PC-9 (cell line): ENCODE results near the gene CACNB4. TPM values are rescaled to one million over a fixed set of nuclear protein-coding genes. Genes with fewer than 3 reads are reported as not detected.

ENCODE experiments used
- BruUV-seq: library from RNA; stranded (reverse); fragments of 400-500 nt; replicated peaks from 2 replicates; lab custom pipeline; 2021; lab: Mats Ljungman, UMichigan
- CTCF ChIA-PET: fragments of 300-600 bp; sonication (Branson Sonifier 250); formaldehyde crosslinking; loops from one replicate; lab custom pipeline; 2022; ENCODE audit warnings: antibody characterized with exemption; lab: Charles Lee
- POLR2A ChIA-PET: fragments of 300-600 bp; sonication (Branson Sonifier 250); formaldehyde crosslinking; loops from one replicate; lab custom pipeline; 2022; ENCODE audit warnings: antibody characterized with exemption; ENCODE audit not compliant: unreplicated experiment; lab: Charles Lee
- DNase-seq, 2 experiments: peaks; one replicate each; pipeline versions ENCODE4 v3.0.0 to v3.0.0-alpha.2; 2015 to 2022; ENCODE audit warnings: mixed read lengths in 1 of 2
- H2AFZ ChIP-seq: fragments of 200-600 bp; sonication (generic); 2 replicates; pipeline ENCODE4 v1.8.1; 2017; ENCODE audit warnings: antibody characterized with exemption
- H3F3A ChIP-seq: fragments of 200-600 bp; sonication (generic); 2 replicates; pipeline ENCODE4 v1.8.1; 2017; ENCODE audit warnings: antibody characterized with exemption, mild to moderate bottlenecking, low read depth; ENCODE audit not compliant: insufficient read depth
- H3K27ac ChIP-seq: fragments of 200-600 bp; sonication (generic); 2 replicates; pipeline ENCODE4 v1.6.1; 2016; ENCODE audit warnings: mixed run types
- H3K27me3 ChIP-seq: fragments of 200-600 bp; sonication (generic); 2 replicates; pipeline ENCODE4 v1.6.1; 2016; ENCODE audit warnings: low read depth, mixed run types; ENCODE audit not compliant: insufficient read depth
- H3K36me3 ChIP-seq: fragments of 200-600 bp; sonication (generic); 2 replicates; pipeline ENCODE4 v1.6.1; 2016; ENCODE audit warnings: low read depth, mixed run types
- H3K4me1 ChIP-seq: fragments of 200-600 bp; sonication (generic); replicated peaks from 2 replicates; pipeline ENCODE4 v1.6.1; 2016; ENCODE audit warnings: mixed run types; ENCODE audit not compliant: insufficient read depth
- H3K4me2 ChIP-seq: fragments of 200-600 bp; sonication (generic); 2 replicates; pipeline ENCODE4 v1.6.1; 2017; ENCODE audit warnings: mixed run types
- H3K4me3 ChIP-seq: fragments of 200-600 bp; sonication (generic); 2 replicates; pipeline ENCODE4 v1.6.1; 2016; ENCODE audit warnings: mixed run types
- H3K79me2 ChIP-seq: fragments of 200-600 bp; sonication (generic); 2 replicates; pipeline ENCODE4 v1.6.1; 2017; ENCODE audit warnings: low read depth, mixed run types
- H3K9me2 ChIP-seq: fragments of 200-600 bp; sonication (generic); 2 replicates; pipeline ENCODE4 v1.8.1; 2017; ENCODE audit warnings: mild to moderate bottlenecking; ENCODE audit not compliant: insufficient read depth
- H3K9me3 ChIP-seq: fragments of 200-600 bp; sonication (generic); 2 replicates; pipeline ENCODE4 v1.8.1; 2016; ENCODE audit warnings: low read depth; ENCODE audit not compliant: insufficient read depth
- H4K20me1 ChIP-seq: fragments of 200-600 bp; sonication (generic); 2 replicates; pipeline ENCODE4 v1.8.1; 2017; ENCODE audit not compliant: insufficient read depth
- EZH2 ChIP-seq: fragments of 200-600 bp; sonication (generic); IDR thresholded peaks from 2 replicates; pipeline ENCODE4 v1.8.0; 2017; ENCODE audit warnings: antibody characterized with exemption, low read depth
- intact Hi-C: fragments of 100-400 bp; cut with micrococcal nuclease; formaldehyde crosslinking; loops from one replicate; pipeline ENCODE4 v1.10.0; 2022; ENCODE audit not compliant: unreplicated experiment
- total RNA-seq: library from RNA; stranded (reverse); gene quantifications from 2 replicates; pipeline ENCODE4 v1.2.3, GENCODE V29; 2021
- TF ChIP-seq, protein P1 (sequence below): fragments of 200-600 bp; sonication (generic); conservative IDR thresholded peaks from 2 replicates; pipeline ENCODE4 v1.6.1; 2017; ENCODE audit warnings: mixed run types, antibody characterized with exemption, mild to moderate bottlenecking, moderate library complexity

Gene CACNB4
- total RNA-seq, 1 experiment from 2014 or later, result 0.98 TPM

- no peaks in the 10 kb centered on the region for H3K9me2 ChIP-seq
- H3K4me3 ChIP-seq, result no peak overlapping the region
- no peaks in the 10 kb centered on the region for H3F3A ChIP-seq
- DNase-seq, result no peak
- peaks cover 8% of the 10 kb centered on the region; the same call in 1 of the 2 replicates for H3K27me3 ChIP-seq
- no peak overlapping the region for H2AFZ ChIP-seq
- no TSS peak for BruUV-seq
- TF ChIP-seq, protein P1, sequence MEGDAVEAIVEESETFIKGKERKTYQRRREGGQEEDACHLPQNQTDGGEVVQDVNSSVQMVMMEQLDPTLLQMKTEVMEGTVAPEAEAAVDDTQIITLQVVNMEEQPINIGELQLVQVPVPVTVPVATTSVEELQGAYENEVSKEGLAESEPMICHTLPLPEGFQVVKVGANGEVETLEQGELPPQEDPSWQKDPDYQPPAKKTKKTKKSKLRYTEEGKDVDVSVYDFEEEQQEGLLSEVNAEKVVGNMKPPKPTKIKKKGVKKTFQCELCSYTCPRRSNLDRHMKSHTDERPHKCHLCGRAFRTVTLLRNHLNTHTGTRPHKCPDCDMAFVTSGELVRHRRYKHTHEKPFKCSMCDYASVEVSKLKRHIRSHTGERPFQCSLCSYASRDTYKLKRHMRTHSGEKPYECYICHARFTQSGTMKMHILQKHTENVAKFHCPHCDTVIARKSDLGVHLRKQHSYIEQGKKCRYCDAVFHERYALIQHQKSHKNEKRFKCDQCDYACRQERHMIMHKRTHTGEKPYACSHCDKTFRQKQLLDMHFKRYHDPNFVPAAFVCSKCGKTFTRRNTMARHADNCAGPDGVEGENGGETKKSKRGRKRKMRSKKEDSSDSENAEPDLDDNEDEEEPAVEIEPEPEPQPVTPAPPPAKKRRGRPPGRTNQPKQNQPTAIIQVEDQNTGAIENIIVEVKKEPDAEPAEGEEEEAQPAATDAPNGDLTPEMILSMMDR, result peak; percentile 70
- no peak for TF ChIP-seq EZH2
- H4K20me1 ChIP-seq, result no peaks in the 10 kb centered on the region
- no peaks in the 10 kb centered on the region for H3K79me2 ChIP-seq
- H3K36me3 ChIP-seq, result no peaks in the 10 kb centered on the region
- H3K4me1 ChIP-seq, result no peaks in the 10 kb centered on the region
- 0 out of 2 replicates have a peak, but pooled peaks cover 3% of the 10 kb centered on the region for H3K9me3 ChIP-seq
- intact Hi-C loops, result no loop called here
- peak overlapping the region; percentile 20 for H3K4me2 ChIP-seq
- CTCF ChIA-PET, result interaction anchor here (0.7 kb wide), 1 partner anchor 117 kb away, joined by 3 read pairs; no protein-coding TSS in a partner anchor
- POLR2A ChIA-PET, result interaction anchor here (0.6 kb wide), 2 partner anchors 40 to 44 kb away, joined by 4 to 6 read pairs; no protein-coding TSS in a partner anchor
- H3K27ac ChIP-seq, result no peak overlapping the region
Observed at GRCh38 chr2:151946899-151947812, 151.7 kb downstream of the CACNB4 start.

DNA sequence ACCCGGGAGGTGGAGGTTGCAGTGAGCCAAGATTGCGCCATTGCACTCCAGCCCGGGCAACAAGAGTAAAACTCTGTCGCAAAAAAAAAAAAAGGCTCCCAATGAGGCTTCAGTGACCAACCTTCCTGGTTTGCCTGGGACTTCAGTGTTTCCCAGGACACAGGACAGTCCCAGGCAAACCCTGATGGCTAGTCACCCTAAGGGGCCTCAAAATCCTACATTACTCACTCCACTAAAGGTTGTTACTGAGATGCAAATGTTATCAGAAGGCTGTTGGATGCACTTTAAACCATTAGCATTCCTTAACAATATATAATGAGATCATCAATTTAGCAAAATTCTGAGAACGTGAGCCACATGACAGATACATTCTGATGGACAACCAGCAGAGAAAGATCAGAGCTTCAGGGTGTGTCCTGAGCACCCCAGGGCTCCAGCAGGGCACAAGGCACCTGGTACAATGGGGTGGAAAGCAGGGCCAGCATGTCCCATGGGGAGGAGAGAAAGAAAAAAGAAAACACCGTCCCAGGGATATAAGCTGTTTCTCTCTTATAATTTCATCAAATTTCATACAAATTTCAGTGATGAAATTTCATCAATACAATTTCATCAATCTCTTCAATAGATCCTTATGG lies 152.5 kb downstream of the CACNB4 start:
- Histone ChIP-seq H4K20me1 (no peaks in the 10 kb centered on the region), H3K9me3 (peaks cover 3% of the 10 kb centered on the region; the same call in 1 of the 2 replicates), H3K79me2 (no peaks in the 10 kb centered on the region), H3K27me3 (no peaks in the 10 kb centered on the region), H3K9me2 (no peaks in the 10 kb centered on the region), H3K4me2 (no peak overlapping the region), H3K4me1 (no peaks in the 10 kb centered on the region), H3K36me3 (no peaks in the 10 kb centered on the region), H2AFZ (no peak overlapping the region), H3K27ac (no peak overlapping the region), H3F3A (no peaks in the 10 kb centered on the region), H3K4me3 (no peak overlapping the region)
- DNase-seq, result no peak
- TF ChIP-seq EZH2, result no peak
- TF ChIP-seq, protein P1, result no peak
- no TSS peak for BruUV-seq
- intact Hi-C loops, result no loop called here
- CTCF ChIA-PET, result no interaction called here
- POLR2A ChIA-PET, result interaction anchor here (0.6 kb wide), 1 partner anchor 39 kb away, joined by 6 read pairs; no protein-coding TSS in a partner anchor

DNA sequence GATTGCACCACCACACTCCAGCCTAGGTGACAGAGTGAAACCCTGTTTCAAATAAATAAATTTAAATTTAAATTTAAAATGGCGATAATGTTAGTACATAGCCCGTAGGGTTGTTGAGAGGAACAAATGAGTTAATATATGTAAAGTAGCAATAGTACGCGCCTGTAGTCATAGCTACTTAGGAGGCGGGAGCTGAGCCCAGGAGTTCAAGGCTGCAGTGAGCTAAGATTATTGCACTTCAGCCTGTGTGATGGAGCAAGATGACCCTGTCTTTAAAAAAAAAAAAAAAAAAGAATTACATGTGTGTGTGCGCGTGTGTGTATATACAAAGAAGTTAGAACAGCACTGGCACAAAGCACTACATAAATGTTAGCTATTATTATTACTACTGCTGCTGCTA lies 153.2 kb downstream of the CACNB4 start:
- H3K27ac ChIP-seq, result no peak overlapping the region

More for the DNA sequence above, 153.2 kb downstream of the CACNB4 start:
- Histone ChIP-seq H3K4me3 (no peak overlapping the region), H3K9me3 (peaks cover 3% of the 10 kb centered on the region; the same call in 1 of the 2 replicates), H4K20me1 (no peaks in the 10 kb centered on the region), H3F3A (no peaks in the 10 kb centered on the region), H3K4me2 (no peak overlapping the region), H3K79me2 (no peaks in the 10 kb centered on the region), H3K27me3 (no peaks in the 10 kb centered on the region), H3K36me3 (no peaks in the 10 kb centered on the region), H3K4me1 (no peaks in the 10 kb centered on the region), H2AFZ (no peak overlapping the region), H3K9me2 (no peaks in the 10 kb centered on the region)
- intact Hi-C loops, result no loop called here
- TF ChIP-seq EZH2, result no peak
- TF ChIP-seq, protein P1, result no peak
- CTCF ChIA-PET, result no interaction called here
- POLR2A ChIA-PET, result no interaction called here
- BruUV-seq, result no TSS peak
- no peak for DNase-seq
